Vagina (tissue), 2 donors: ENCODE results near the gene TBC1D19. TPM values are rescaled to one million over a fixed set of nuclear protein-coding genes. Genes with fewer than 3 reads are reported as not detected.

Experiments
- DNase-seq, 2 donors: peaks; one replicate each; pipeline ENCODE4 v3.0.0-alpha.2; 2017; ENCODE audit errors: extremely low spot score in 2 of 2
- H3K27ac ChIP-seq: fragments of 200-600 bp; sonication (generic); one replicate; pipeline ENCODE4 v1.5.1; 2019
- H3K27me3 ChIP-seq: fragments of 200-600 bp; sonication (generic); one replicate; pipeline ENCODE4 v1.5.1; 2019
- H3K36me3 ChIP-seq, 2 donors: fragments of 200-600 bp; sonication (generic); one replicate each; pipeline ENCODE4 v1.5.1; 2017 to 2019
- H3K4me1 ChIP-seq: fragments of 200-600 bp; sonication (generic); one replicate; pipeline ENCODE4 v1.5.1; 2019
- H3K4me3 ChIP-seq, 2 donors: fragments of 200-600 bp; sonication (generic); 1 replicate in 1 of 2; 2 replicates in 1 of 2; pipeline ENCODE4 v1.5.1; 2016 to 2019
- H3K9me3 ChIP-seq: fragments of 200-600 bp; sonication (generic); one replicate; pipeline ENCODE4 v1.5.1; 2019
- CTCF ChIP-seq, 3 experiments: fragments of 450-650 bp in 2 of 3; fragments of 200-600 bp in 1 of 3; sonication (generic) in 1 of 3; IDR thresholded peaks; one replicate each; pipeline ENCODE4 v1.5.1; 2017 to 2019; ENCODE audit warnings: antibody characterized with exemption in 3 of 3, mild to moderate bottlenecking in 2 of 3, moderate library complexity in 2 of 3
- POLR2A ChIP-seq, 2 donors: fragments of 450-650 bp; IDR thresholded peaks; one replicate each; pipeline ENCODE4 v1.6.1; 2017; ENCODE audit warnings: antibody characterized with exemption in 2 of 2, mild to moderate bottlenecking in 2 of 2, moderate library complexity in 2 of 2
- POLR2AphosphoS5 ChIP-seq, 2 donors: sonication (generic); formaldehyde crosslinking; IDR thresholded peaks; one replicate each; pipeline ENCODE4 v1.9.0; 2017; ENCODE audit warnings: antibody characterized with exemption in 2 of 2, mild to moderate bottlenecking in 2 of 2, low read depth in 1 of 2; ENCODE audit not compliant: insufficient read depth in 1 of 2
- intact Hi-C: fragments of 100-400 bp; cut with DNase I; formaldehyde crosslinking; loops from one replicate; pipeline ENCODE4 v1.15.1; 2023
- total RNA-seq: library from RNA; depleted of rRNA; stranded (reverse); fragments of >200 nt; gene quantifications from one replicate; pipeline ENCODE4 v1.2.3, GENCODE V29; 2016

Gene TBC1D19
- total RNA-seq, 1 donor from 2014 or later: 10.8 TPM

DNA sequence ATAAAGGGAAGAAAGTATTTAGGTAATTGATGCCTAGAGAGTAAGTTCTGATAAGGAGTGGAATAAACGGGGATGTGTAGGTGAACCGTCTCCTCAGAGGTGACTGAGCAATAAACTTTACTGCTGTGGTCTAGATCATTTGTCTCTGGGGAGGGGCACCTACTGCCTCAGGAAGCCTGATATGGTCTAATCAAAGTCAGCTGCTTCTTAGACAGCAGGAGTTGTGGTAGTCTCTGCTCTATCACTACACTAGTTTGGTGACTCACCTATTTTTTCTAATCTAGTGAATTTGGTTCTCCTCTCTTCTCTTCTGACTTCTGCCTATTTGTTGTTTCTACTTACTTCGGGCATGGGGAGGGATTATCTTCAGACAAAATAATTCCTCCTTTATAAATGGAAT, 181.6 kb downstream of the TBC1D19 start:
- Histone ChIP-seq H3K27ac (no peak overlapping the region), H3K36me3 (no peaks in the 10 kb centered on the region), H3K4me3 (no peak overlapping the region), H3K9me3 (no peaks in the 10 kb centered on the region), H3K27me3 (no peaks in the 10 kb centered on the region), H3K4me1 (no peaks in the 10 kb centered on the region)
- no peak for DNase-seq
- no peak for TF ChIP-seq POLR2A (IDR thresholded peaks at IDR 0.05)
- no peak for TF ChIP-seq CTCF (IDR thresholded peaks at IDR 0.05)
- intact Hi-C loops: no loop called here

DNA sequence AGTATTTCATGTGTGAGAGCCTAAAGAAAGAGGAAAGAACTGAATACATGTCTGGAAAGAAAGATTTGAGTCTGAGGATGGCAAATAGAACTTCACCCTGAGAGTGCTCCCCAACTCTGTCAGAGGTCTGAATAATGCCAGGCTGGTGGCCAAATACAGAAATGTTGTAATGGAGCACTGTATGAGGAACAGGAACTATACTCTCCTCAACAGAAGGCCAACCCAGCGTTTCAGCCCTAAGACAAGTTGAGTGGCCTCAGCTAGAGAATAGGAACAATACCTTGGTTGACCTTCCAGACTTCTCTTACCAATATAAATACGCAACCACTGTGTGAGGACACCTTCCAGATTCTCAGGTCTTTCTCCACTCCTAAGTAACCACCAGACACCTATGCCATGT, 182.3 kb downstream of the TBC1D19 start:
- no peaks in the 10 kb centered on the region for H3K27me3 ChIP-seq
- intact Hi-C loops: no loop called here
- no peak overlapping the region for H3K27ac ChIP-seq
- H3K4me1 ChIP-seq: no peaks in the 10 kb centered on the region
- no peak for DNase-seq
- no peaks in the 10 kb centered on the region for H3K9me3 ChIP-seq
- TF ChIP-seq POLR2AphosphoS5 (IDR thresholded peaks at IDR 0.05; ENCODE audit: insufficient read depth in 1 of 2, low read depth in 1 of 2) (no peak), POLR2A (IDR thresholded peaks at IDR 0.05) (no peak), CTCF (IDR thresholded peaks at IDR 0.05) (no peak)
- H3K36me3 ChIP-seq: no peaks in the 10 kb centered on the region
- H3K4me3 ChIP-seq: no peak overlapping the region

DNA sequence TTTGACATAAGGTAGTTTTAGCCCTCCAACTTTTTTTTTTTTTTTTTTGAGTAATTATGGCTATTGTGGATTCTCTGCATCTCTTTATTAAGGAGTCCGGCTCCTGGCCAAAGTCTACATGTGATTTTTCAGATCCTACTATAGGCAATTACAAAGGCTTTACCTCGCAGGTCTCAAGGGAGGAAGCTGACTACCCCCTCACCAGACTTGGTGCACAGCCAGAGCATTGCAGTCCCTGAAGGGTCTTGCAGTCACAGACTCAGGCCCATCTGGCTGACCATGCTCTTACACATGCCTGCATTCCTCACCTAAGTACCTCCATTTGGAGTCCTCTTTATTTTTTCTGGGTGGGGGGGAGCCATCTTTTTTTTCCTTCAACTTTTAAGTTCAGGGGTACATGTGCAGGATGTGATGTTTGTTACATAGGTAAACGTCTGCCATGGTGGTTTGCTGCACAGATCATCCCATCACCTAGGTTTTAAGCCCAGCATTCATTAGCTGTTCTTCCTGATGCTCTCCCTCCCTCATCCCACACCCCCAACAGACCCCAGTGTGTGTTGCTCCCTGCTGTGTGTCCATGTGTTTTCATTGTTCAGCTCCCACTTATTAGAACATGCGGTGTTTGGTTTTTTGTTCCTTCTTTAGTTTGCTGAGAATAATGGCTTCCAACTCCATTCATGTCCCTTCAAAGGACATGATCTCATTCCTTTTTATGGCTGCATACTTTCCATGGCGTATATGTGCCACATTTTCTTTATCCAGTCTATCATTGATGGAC, 188.4 kb downstream of the TBC1D19 start:
- Histone ChIP-seq H3K27ac (no peak overlapping the region), H3K36me3 (peaks cover 0 to 8% of the 10 kb centered on the region in 2 donors), H3K4me3 (no peak overlapping the region), H3K9me3 (no peaks in the 10 kb centered on the region), H3K4me1 (no peaks in the 10 kb centered on the region), H3K27me3 (no peaks in the 10 kb centered on the region)
- intact Hi-C loops: no loop called here
- no peak for DNase-seq
- TF ChIP-seq POLR2A (IDR thresholded peaks at IDR 0.05): no peak
- TF ChIP-seq CTCF (IDR thresholded peaks at IDR 0.05): no peak
- no peak for TF ChIP-seq POLR2AphosphoS5 (IDR thresholded peaks at IDR 0.05; ENCODE audit: insufficient read depth in 1 of 2, low read depth in 1 of 2)

DNA sequence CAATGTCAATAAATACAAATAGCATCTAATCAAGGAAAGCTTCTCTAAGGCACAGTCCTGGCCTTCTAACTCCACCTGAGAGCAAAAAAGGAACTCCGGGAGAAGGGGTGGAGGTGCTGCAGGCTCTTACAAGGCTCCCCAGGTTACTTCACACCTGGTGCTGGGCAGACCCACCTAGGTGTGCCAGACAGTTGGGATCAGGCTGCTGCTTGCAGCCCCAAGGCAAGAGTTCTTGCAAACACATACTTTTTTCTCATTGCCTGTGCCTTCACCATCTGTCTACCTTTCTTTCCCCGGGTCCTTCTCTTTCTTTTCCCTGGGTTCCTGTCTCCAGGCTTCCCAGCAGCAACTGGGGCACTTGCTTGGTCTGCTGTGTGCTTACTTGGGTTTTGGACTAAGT, 195.3 kb downstream of the TBC1D19 start:
- no peak overlapping the region for H3K27ac ChIP-seq
- intact Hi-C loops: no loop called here
- H3K27me3 ChIP-seq: no peaks in the 10 kb centered on the region
- no peak for DNase-seq
- TF ChIP-seq CTCF (IDR thresholded peaks at IDR 0.05) (no peak), POLR2A (IDR thresholded peaks at IDR 0.05) (no peak), POLR2AphosphoS5 (IDR thresholded peaks at IDR 0.05; ENCODE audit: insufficient read depth in 1 of 2, low read depth in 1 of 2) (no peak)
- H3K9me3 ChIP-seq: no peaks in the 10 kb centered on the region
- H3K36me3 ChIP-seq: peaks cover 0 to 1% of the 10 kb centered on the region in 2 donors
- H3K4me1 ChIP-seq: no peaks in the 10 kb centered on the region
- no peak overlapping the region for H3K4me3 ChIP-seq

DNA sequence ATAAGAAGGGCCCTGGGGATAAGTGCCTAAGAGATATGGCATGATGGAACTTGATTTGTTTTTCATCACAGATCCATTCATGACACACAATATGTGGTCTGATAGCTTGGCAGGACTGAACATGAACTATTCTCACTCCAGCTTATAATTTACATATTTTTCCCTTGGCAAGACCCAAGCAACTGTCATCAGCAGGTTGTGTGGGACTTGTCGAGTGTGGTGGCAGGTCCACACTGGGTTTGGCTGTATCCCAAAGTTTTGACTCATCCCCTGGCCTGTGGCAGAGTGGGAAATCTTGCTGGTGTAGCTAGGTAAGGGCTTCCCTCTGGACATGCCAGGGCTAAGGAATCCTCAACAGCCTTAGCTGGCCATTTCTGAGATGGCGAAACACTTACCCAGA, 195.8 kb downstream of the TBC1D19 start:
- no peaks in the 10 kb centered on the region for H3K27me3 ChIP-seq

More for the DNA sequence above, 195.8 kb downstream of the TBC1D19 start:
- TF ChIP-seq POLR2A (IDR thresholded peaks at IDR 0.05): no peak
- TF ChIP-seq CTCF (IDR thresholded peaks at IDR 0.05): no peak
- no peak for TF ChIP-seq POLR2AphosphoS5 (IDR thresholded peaks at IDR 0.05; ENCODE audit: insufficient read depth in 1 of 2, low read depth in 1 of 2)
- no peak for DNase-seq
- intact Hi-C loops: no loop called here
- no peak overlapping the region for H3K4me3 ChIP-seq
- no peaks in the 10 kb centered on the region for H3K4me1 ChIP-seq
- H3K36me3 ChIP-seq: no peaks in the 10 kb centered on the region
- H3K9me3 ChIP-seq: no peaks in the 10 kb centered on the region
- H3K27ac ChIP-seq: no peak overlapping the region
